OCI-LY3 (cell line): ENCODE data around the gene SERINC1.

Experiments
- EZH2phosphoT487 ChIP-seq: fragments of 200-600 bp; shearing (Covaris generic); IDR thresholded peaks from 2 replicates; pipeline ENCODE4 v1.6.1; 2018; ENCODE audit warnings: antibody characterized with exemption, mixed run types, low read depth
- TF ChIP-seq, protein P1 (sequence below): fragments of 200-600, 300-600 bp; sonication (generic); IDR thresholded peaks from 2 replicates; pipeline ENCODE4 v1.5.1; 2014; ENCODE audit warnings: antibody characterized with exemption, low read length, low read depth

- TF ChIP-seq, protein P1, sequence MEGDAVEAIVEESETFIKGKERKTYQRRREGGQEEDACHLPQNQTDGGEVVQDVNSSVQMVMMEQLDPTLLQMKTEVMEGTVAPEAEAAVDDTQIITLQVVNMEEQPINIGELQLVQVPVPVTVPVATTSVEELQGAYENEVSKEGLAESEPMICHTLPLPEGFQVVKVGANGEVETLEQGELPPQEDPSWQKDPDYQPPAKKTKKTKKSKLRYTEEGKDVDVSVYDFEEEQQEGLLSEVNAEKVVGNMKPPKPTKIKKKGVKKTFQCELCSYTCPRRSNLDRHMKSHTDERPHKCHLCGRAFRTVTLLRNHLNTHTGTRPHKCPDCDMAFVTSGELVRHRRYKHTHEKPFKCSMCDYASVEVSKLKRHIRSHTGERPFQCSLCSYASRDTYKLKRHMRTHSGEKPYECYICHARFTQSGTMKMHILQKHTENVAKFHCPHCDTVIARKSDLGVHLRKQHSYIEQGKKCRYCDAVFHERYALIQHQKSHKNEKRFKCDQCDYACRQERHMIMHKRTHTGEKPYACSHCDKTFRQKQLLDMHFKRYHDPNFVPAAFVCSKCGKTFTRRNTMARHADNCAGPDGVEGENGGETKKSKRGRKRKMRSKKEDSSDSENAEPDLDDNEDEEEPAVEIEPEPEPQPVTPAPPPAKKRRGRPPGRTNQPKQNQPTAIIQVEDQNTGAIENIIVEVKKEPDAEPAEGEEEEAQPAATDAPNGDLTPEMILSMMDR = no peak
- TF ChIP-seq EZH2phosphoT487 = no peak
Observed at GRCh38 chr6:122400462-122401089, 71.0 kb downstream of the SERINC1 start.
